ENCODE data around the gene SSU72.

DNA sequence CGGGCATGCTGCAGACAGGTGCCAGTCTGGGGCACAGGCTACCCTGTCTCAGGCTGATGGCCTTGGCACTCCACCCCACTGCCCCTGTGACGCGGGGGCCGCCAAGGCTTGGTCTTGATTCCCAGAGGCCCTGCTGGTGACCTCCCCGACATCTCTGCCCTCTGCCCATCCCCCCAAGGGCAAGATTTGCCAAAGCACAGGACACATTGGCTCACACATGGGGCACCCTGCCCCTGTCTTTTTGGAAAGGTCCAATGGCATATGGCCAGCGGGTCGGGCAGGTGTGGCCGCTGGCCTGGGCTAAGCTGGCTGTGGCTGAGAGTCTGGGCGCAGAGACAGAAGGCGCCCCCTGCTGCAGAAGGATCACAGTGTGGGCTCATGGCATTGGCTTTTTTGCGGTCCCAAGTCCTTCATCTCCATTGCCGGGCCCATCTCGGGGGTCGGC lies 45.3 kb upstream of the SSU72 start:
- TF ChIP-seq, protein P1, sequence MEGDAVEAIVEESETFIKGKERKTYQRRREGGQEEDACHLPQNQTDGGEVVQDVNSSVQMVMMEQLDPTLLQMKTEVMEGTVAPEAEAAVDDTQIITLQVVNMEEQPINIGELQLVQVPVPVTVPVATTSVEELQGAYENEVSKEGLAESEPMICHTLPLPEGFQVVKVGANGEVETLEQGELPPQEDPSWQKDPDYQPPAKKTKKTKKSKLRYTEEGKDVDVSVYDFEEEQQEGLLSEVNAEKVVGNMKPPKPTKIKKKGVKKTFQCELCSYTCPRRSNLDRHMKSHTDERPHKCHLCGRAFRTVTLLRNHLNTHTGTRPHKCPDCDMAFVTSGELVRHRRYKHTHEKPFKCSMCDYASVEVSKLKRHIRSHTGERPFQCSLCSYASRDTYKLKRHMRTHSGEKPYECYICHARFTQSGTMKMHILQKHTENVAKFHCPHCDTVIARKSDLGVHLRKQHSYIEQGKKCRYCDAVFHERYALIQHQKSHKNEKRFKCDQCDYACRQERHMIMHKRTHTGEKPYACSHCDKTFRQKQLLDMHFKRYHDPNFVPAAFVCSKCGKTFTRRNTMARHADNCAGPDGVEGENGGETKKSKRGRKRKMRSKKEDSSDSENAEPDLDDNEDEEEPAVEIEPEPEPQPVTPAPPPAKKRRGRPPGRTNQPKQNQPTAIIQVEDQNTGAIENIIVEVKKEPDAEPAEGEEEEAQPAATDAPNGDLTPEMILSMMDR (optimal IDR thresholded peaks at IDR 0.05 in 1 of 3, IDR thresholded peaks at IDR 0.05 in 1 of 3, conservative IDR thresholded peaks at IDR 0.05 in 1 of 3; ENCODE audit: extremely low read depth in 1 of 3, insufficient read depth in 2 of 3, low read length in 3 of 3): peak; percentile 23 to 49 (median 31)
- no peak for TF ChIP-seq EZH2 (IDR thresholded peaks at IDR 0.05; ENCODE audit: low read length)

Data from keratinocyte (primary cell).